SK-N-SH treated with all-trans-retinoic acid at 6 μM for 48 hours (cell line): ENCODE results near the gene ZDHHC11B.

ENCODE experiments used
- ATAC-seq: fragments of 200-7000 bp; cut with Tn5 transposase; 3 replicates; pipeline ENCODE4 v1.9.1; 2020; ENCODE audit warnings: mild to moderate bottlenecking, moderate library complexity
- ARNTL ChIP-seq: fragments of 450-650 bp; formaldehyde crosslinking; IDR thresholded peaks from 2 replicates; pipeline ENCODE4 v1.5.0; 2020; ENCODE audit warnings: low read depth, mild to moderate bottlenecking, moderate library complexity, borderline replicate concordance
- BACH2 ChIP-seq: fragments of 250-450 bp; sonication (Bioruptor Pico); IDR thresholded peaks from 2 replicates; pipeline ENCODE4 v1.9.0; 2021; ENCODE audit warnings: mild to moderate bottlenecking, borderline replicate concordance
- CREB5 ChIP-seq: fragments of 250-450 bp; sonication (Bioruptor Pico); IDR thresholded peaks from 2 replicates; pipeline ENCODE4 v1.5.1; 2020; ENCODE audit warnings: low read depth, mild to moderate bottlenecking, moderate library complexity
- CSDC2 ChIP-seq: fragments of 250-450 bp; sonication (Bioruptor Pico); IDR thresholded peaks from 2 replicates; pipeline ENCODE4 v1.5.0; 2020; ENCODE audit warnings: mild to moderate bottlenecking, moderate library complexity
- ESRRG ChIP-seq: fragments of 250-450 bp; sonication (Bioruptor Pico); IDR thresholded peaks from 2 replicates; pipeline ENCODE4 v1.6.1; 2021; ENCODE audit warnings: mild to moderate bottlenecking
- ISL1 ChIP-seq: fragments of 250-450 bp; sonication (Bioruptor Pico); IDR thresholded peaks from 2 replicates; pipeline ENCODE4 v2.1.2; 2022; ENCODE audit warnings: mild to moderate bottlenecking, moderate library complexity
- OSR1 ChIP-seq: fragments of 250-450 bp; sonication (Bioruptor Pico); IDR thresholded peaks from 2 replicates; pipeline ENCODE4 v1.8.0; 2022; ENCODE audit warnings: moderate library complexity, mild to moderate bottlenecking, inconsistent platforms
- PATZ1 ChIP-seq: fragments of 250-450 bp; sonication (Bioruptor Pico); IDR thresholded peaks from 2 replicates; pipeline ENCODE4 v1.8.0; 2020; ENCODE audit warnings: mild to moderate bottlenecking, moderate library complexity, borderline replicate concordance
- PPARA ChIP-seq: fragments of 250-450 bp; sonication (Bioruptor Pico); IDR thresholded peaks from 2 replicates; pipeline ENCODE4 v1.5.0; 2020; ENCODE audit warnings: mild to moderate bottlenecking, borderline replicate concordance
- RARB ChIP-seq: fragments of 250-450 bp; sonication (Bioruptor Pico); IDR thresholded peaks from 2 replicates; pipeline ENCODE4 v1.8.0; 2021; ENCODE audit warnings: mild to moderate bottlenecking, moderate library complexity
- TCF4 ChIP-seq: fragments of 250-450 bp; sonication (Bioruptor Pico); IDR thresholded peaks from 2 replicates; pipeline ENCODE4 v1.8.0; 2021; ENCODE audit warnings: mild to moderate bottlenecking, moderate library complexity, borderline replicate concordance
- TOX ChIP-seq: fragments of 250-450 bp; sonication (Bioruptor Pico); IDR thresholded peaks from 2 replicates; pipeline ENCODE4 v1.8.0; 2021; ENCODE audit warnings: mild to moderate bottlenecking, moderate library complexity, borderline replicate concordance
- TSHZ2 ChIP-seq: fragments of 250-450 bp; sonication (Bioruptor Pico); IDR thresholded peaks from 2 replicates; pipeline ENCODE4 v1.5.0; 2020; ENCODE audit warnings: mild to moderate bottlenecking, moderate library complexity
- ZC3H10 ChIP-seq: fragments of 250-450 bp; sonication (Bioruptor Pico); IDR thresholded peaks from 2 replicates; pipeline ENCODE4 v1.5.1; 2021; ENCODE audit warnings: mild to moderate bottlenecking, moderate library complexity
- ZFP3 ChIP-seq: fragments of 250-450 bp; sonication (Bioruptor Pico); IDR thresholded peaks from 2 replicates; pipeline ENCODE4 v1.5.0; 2020; ENCODE audit warnings: mild to moderate bottlenecking, moderate library complexity
- ZFP30 ChIP-seq: fragments of 450-650 bp; formaldehyde crosslinking; IDR thresholded peaks from 2 replicates; pipeline ENCODE4 v1.5.0; 2022; ENCODE audit warnings: mild to moderate bottlenecking, moderate library complexity
- ZNF565 ChIP-seq: fragments of 450-650 bp; formaldehyde crosslinking; conservative IDR thresholded peaks from 2 replicates; pipeline ENCODE4 v1.5.0; 2020; ENCODE audit warnings: low read depth, mild to moderate bottlenecking, moderate library complexity
- ZNF70 ChIP-seq: fragments of 450-650 bp; formaldehyde crosslinking; IDR thresholded peaks from 2 replicates; pipeline ENCODE4 v1.5.0; 2020; ENCODE audit warnings: mild to moderate bottlenecking, moderate library complexity
- ZNF8 ChIP-seq: fragments of 450-650 bp; formaldehyde crosslinking; IDR thresholded peaks from 2 replicates; pipeline ENCODE4 v1.5.0; 2020; ENCODE audit warnings: mild to moderate bottlenecking, moderate library complexity
- TF ChIP-seq, protein P1 (sequence below): fragments of 250-450 bp; sonication (Bioruptor Pico); IDR thresholded peaks from 2 replicates; pipeline ENCODE4 v1.8.0; 2021; ENCODE audit warnings: low read depth, mild to moderate bottlenecking, moderate library complexity, borderline replicate concordance
- TF ChIP-seq, protein P2 (sequence below): fragments of 250-450 bp; sonication (Bioruptor Pico); IDR thresholded peaks from 2 replicates; pipeline ENCODE4 v1.5.1; 2021; ENCODE audit warnings: mild to moderate bottlenecking, moderate library complexity

ZDHHC11B gene

GRCh38 chr5:677131-678101, 107.1 kb downstream of the ZDHHC11B start:
- ATAC-seq: no peak
- no peak for TF ChIP-seq OSR1 (CRISPR knock-in tag)
- no peak for TF ChIP-seq ZNF8 (CRISPR knock-in tag)
- no peak for TF ChIP-seq ZNF565 (CRISPR knock-in tag)
- TF ChIP-seq RARB (CRISPR knock-in tag): no peak
- no peak for TF ChIP-seq CSDC2
- no peak for TF ChIP-seq CREB5 (CRISPR knock-in tag)
- TF ChIP-seq ISL1: no peak
- no peak for TF ChIP-seq BACH2 (CRISPR knock-in tag)
- no peak for TF ChIP-seq ARNTL (CRISPR knock-in tag)
- TF ChIP-seq, protein P1, sequence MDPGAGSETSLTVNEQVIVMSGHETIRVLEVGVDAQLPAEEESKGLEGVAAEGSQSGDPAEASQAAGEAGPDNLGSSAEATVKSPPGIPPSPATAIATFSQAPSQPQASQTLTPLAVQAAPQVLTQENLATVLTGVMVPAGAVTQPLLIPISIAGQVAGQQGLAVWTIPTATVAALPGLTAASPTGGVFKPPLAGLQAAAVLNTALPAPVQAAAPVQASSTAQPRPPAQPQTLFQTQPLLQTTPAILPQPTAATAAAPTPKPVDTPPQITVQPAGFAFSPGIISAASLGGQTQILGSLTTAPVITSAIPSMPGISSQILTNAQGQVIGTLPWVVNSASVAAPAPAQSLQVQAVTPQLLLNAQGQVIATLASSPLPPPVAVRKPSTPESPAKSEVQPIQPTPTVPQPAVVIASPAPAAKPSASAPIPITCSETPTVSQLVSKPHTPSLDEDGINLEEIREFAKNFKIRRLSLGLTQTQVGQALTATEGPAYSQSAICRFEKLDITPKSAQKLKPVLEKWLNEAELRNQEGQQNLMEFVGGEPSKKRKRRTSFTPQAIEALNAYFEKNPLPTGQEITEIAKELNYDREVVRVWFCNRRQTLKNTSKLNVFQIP (CRISPR knock-in tag): no peak
- no peak for TF ChIP-seq TCF4 (CRISPR knock-in tag)
- no peak for TF ChIP-seq TOX (CRISPR knock-in tag)
- TF ChIP-seq ZFP3: no peak
- TF ChIP-seq ZC3H10 (CRISPR knock-in tag): no peak
- TF ChIP-seq ZNF70 (CRISPR knock-in tag): no peak

DNA sequence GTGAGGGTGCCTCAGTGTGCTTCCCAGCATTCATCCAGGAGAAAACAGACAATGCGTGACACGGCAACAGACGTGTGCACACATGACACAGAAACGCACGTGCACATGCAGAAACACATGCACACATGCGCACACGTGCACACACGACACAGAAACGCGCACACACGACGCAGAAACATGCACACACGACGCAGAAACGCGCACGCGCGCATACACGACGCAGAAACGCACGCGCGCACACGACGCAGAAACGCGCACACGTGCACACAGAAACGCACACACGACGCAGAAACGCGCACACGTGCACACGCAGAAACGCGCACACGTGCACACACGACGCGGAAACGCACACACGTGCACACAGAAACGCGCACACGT, 107.8 kb downstream of the ZDHHC11B start:
- ATAC-seq: no peak
- no peak for TF ChIP-seq ZNF8 (CRISPR knock-in tag)
- TF ChIP-seq ZNF565 (CRISPR knock-in tag): no peak
- no peak for TF ChIP-seq ZFP30 (CRISPR knock-in tag)
- no peak for TF ChIP-seq TOX (CRISPR knock-in tag)
- TF ChIP-seq, protein P2, sequence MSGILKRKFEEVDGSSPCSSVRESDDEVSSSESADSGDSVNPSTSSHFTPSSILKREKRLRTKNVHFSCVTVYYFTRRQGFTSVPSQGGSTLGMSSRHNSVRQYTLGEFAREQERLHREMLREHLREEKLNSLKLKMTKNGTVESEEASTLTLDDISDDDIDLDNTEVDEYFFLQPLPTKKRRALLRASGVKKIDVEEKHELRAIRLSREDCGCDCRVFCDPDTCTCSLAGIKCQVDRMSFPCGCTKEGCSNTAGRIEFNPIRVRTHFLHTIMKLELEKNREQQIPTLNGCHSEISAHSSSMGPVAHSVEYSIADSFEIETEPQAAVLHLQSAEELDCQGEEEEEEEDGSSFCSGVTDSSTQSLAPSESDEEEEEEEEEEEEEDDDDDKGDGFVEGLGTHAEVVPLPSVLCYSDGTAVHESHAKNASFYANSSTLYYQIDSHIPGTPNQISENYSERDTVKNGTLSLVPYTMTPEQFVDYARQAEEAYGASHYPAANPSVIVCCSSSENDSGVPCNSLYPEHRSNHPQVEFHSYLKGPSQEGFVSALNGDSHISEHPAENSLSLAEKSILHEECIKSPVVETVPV (CRISPR knock-in tag): no peak
- TF ChIP-seq ZNF70 (CRISPR knock-in tag): no peak
- no peak for TF ChIP-seq CREB5 (CRISPR knock-in tag)
- TF ChIP-seq RARB (CRISPR knock-in tag): no peak
- TF ChIP-seq PATZ1 (CRISPR knock-in tag): no peak
- TF ChIP-seq PPARA (CRISPR knock-in tag): no peak
- TF ChIP-seq TCF4 (CRISPR knock-in tag): no peak
- TF ChIP-seq ESRRG (CRISPR knock-in tag): no peak
- TF ChIP-seq ARNTL (CRISPR knock-in tag): no peak
- TF ChIP-seq, protein P1 (CRISPR knock-in tag): no peak
- TF ChIP-seq OSR1 (CRISPR knock-in tag): no peak
- TF ChIP-seq ZFP3: no peak
- no peak for TF ChIP-seq CSDC2
- no peak for TF ChIP-seq ISL1
- TF ChIP-seq BACH2 (CRISPR knock-in tag): no peak
- TF ChIP-seq TSHZ2 (CRISPR knock-in tag): no peak
